K562 (cell line): Measurements from ENCODE around the gene ENO2. TPM values are rescaled to one million over a fixed set of nuclear protein-coding genes. Genes with fewer than 3 reads are reported as not detected.
"Not testable (repeated sequence)": the region's sequence is repeated elsewhere in the genome, so short reads cannot be mapped to it uniquely, and the experiment has no call there.

Source experiments
- ATAC-seq: fragments of 200-7000 bp; cut with Tn5 transposase; 3 replicates; pipeline ENCODE4 v1.9.1; 2020; ENCODE audit warnings: moderate library complexity
- BruUV-seq: library from RNA; stranded (reverse); fragments of 400-500 nt; replicated peaks from 2 replicates; lab custom pipeline; 2021; lab: Mats Ljungman, UMichigan
- CTCF ChIA-PET: fragments of 300-600 bp; formaldehyde crosslinking; extraction: SDS; loops from one replicate; lab custom pipeline; 2021; ENCODE audit warnings: low intra/inter-chr PET ratio; lab: Yijun Ruan, JAX
- POLR2A ChIA-PET: fragments of 300-600, 350-650 bp; sonication (Branson Sonifier 250); formaldehyde crosslinking; extraction: SDS; loops from one replicate; lab custom pipeline; 2021; ENCODE audit warnings: antibody characterized with exemption, inconsistent platforms; lab: Yijun Ruan, JAX
- DNase-seq, 4 experiments: peaks; one replicate each; pipeline versions ENCODE4 v3.0.0 to v3.0.0-alpha.2; 2011 to 2018; ENCODE audit warnings: low spot score in 3 of 4, mixed read lengths in 3 of 4; ENCODE audit errors: extremely low read depth in 1 of 4
- FAIRE-seq: peaks from 2 replicates; lab custom pipeline; 2011; peaks lifted over from hg19 to GRCh38; lab: Jason Lieb, UNC
- H2AFZ ChIP-seq: 2 replicates; pipeline ENCODE4 v1.6.0; 2011; ENCODE audit warnings: low read depth, low read length, control low read depth, inconsistent platforms
- H3K27ac ChIP-seq: fragments of 200-600 bp; 3 replicates; pipeline ENCODE4 v1.8.0; 2011; ENCODE audit warnings: low read depth, mild to moderate bottlenecking, control low read depth, inconsistent platforms, low read length, moderate library complexity, mixed read lengths; ENCODE audit errors: extremely low read depth
- H3K27me3 ChIP-seq, 2 experiments: fragments of 300-600 bp in 1 of 2; 2 replicates in 1 of 2; 3 replicates in 1 of 2; pipeline versions ENCODE4 v1.6.0 to v1.8.0; 2011; ENCODE audit warnings: inconsistent platforms in 2 of 2, low read length in 2 of 2, mild to moderate bottlenecking in 1 of 2, mixed read lengths in 1 of 2, moderate library complexity in 1 of 2; ENCODE audit not compliant: control insufficient read depth in 2 of 2, insufficient read depth in 2 of 2
- H3K36me3 ChIP-seq: fragments of 300-600 bp; 3 replicates; pipeline ENCODE4 v1.8.0; 2011; ENCODE audit warnings: mild to moderate bottlenecking, low read length, inconsistent platforms; ENCODE audit not compliant: control insufficient read depth, insufficient read depth
- H3K4me1 ChIP-seq, 2 experiments: fragments of 200-600 bp in 1 of 2; replicated peaks in 1 of 2; 2 replicates in 1 of 2; 3 replicates in 1 of 2; pipeline versions ENCODE4 v1.5.1 to v1.8.0; 2011; ENCODE audit warnings: inconsistent platforms in 2 of 2, low read length in 2 of 2, mild to moderate bottlenecking in 1 of 2, mixed read lengths in 1 of 2, moderate library complexity in 1 of 2; ENCODE audit not compliant: control insufficient read depth in 2 of 2, insufficient read depth in 2 of 2
- H3K4me2 ChIP-seq: 2 replicates; pipeline ENCODE4 v1.6.1; 2011; ENCODE audit warnings: low read length, control low read depth, inconsistent platforms, mixed read lengths; ENCODE audit not compliant: insufficient read depth
- H3K4me3 ChIP-seq: fragments of 200-600 bp; sonication (generic), shearing (Covaris generic); 2 replicates; pipeline ENCODE4 v1.5.1; 2016; ENCODE audit warnings: control low read depth, inconsistent platforms
- H3K79me2 ChIP-seq: fragments of 200-600 bp; 3 replicates; pipeline ENCODE4 v1.8.0; 2011; ENCODE audit warnings: low read length, inconsistent platforms; ENCODE audit not compliant: control insufficient read depth, insufficient read depth
- H3K9ac ChIP-seq, 2 experiments: 2 replicates each; pipeline versions ENCODE4 v1.6.0 to v1.6.1; 2011; ENCODE audit warnings: low read depth in 2 of 2, low read length in 2 of 2, control low read depth in 1 of 2, inconsistent platforms in 1 of 2, mild to moderate bottlenecking in 1 of 2, mixed read lengths in 1 of 2; ENCODE audit not compliant: insufficient read depth in 1 of 2
- H3K9me1 ChIP-seq: one replicate; pipeline ENCODE4 v1.6.0; 2011; ENCODE audit warnings: inconsistent platforms, mild to moderate bottlenecking, low read length, moderate library complexity; ENCODE audit not compliant: control insufficient read depth, insufficient read depth
- H3K9me3 ChIP-seq: replicated peaks from 2 replicates; pipeline ENCODE4 v1.5.1; 2011; ENCODE audit warnings: low read depth, low read length, inconsistent platforms; ENCODE audit not compliant: control insufficient read depth, insufficient read depth
- H4K20me1 ChIP-seq: replicated peaks from 2 replicates; pipeline ENCODE4 v1.6.1; 2011; ENCODE audit warnings: low read length, inconsistent platforms, mixed read lengths; ENCODE audit not compliant: control insufficient read depth, insufficient read depth
- CREBBP ChIP-seq: IDR thresholded peaks from one replicate; pipeline ENCODE4 v1.6.1; 2012; ENCODE audit warnings: low read depth, mild to moderate bottlenecking, control low read depth, inconsistent platforms, low read length
- GABPB1 ChIP-seq: sonication (generic); formaldehyde crosslinking; IDR thresholded peaks from 2 replicates; pipeline ENCODE4 v1.8.0; 2022; ENCODE audit warnings: mild to moderate bottlenecking, missing genetic modification reagents
- JUND ChIP-seq, 2 experiments: IDR thresholded peaks; 2 replicates in 1 of 2; 3 replicates in 1 of 2; pipeline ENCODE4 v1.6.1; 2011; ENCODE audit warnings: borderline replicate concordance in 2 of 2, low read depth in 2 of 2, low read length in 2 of 2, improper control_type of control experiment in 1 of 2, missing biosample characterization in 1 of 2, missing genetic modification characterization in 1 of 2, missing genetic modification reagents in 1 of 2
- MCM2 ChIP-seq: fragments of 450-650 bp; IDR thresholded peaks from 2 replicates; pipeline ENCODE4 v1.6.1; 2017; ENCODE audit warnings: low read depth, mild to moderate bottlenecking
- MYNN ChIP-seq, 2 experiments: sonication (generic); formaldehyde crosslinking in 1 of 2; IDR thresholded peaks; 2 replicates each; pipeline versions ENCODE4 v1.5.0 to v1.6.1; 2016 to 2020; ENCODE audit warnings: antibody characterized with exemption in 1 of 2, missing genetic modification reagents in 1 of 2
- NFE2L1 ChIP-seq: fragments of 450-650 bp; IDR thresholded peaks from 2 replicates; pipeline ENCODE4 v1.6.1; 2016; ENCODE audit warnings: missing genetic modification characterization, low read depth, mild to moderate bottlenecking, missing compliant biosample characterization, moderate library complexity, borderline replicate concordance
- POLR2G ChIP-seq: fragments of 200-400 bp; formaldehyde crosslinking; IDR thresholded peaks from 2 replicates; pipeline ENCODE4 v1.6.1; 2017; ENCODE audit warnings: low read depth, mild to moderate bottlenecking, antibody characterized with exemption, low read length, moderate library complexity
- ZKSCAN8 ChIP-seq: fragments of 200-800 bp; sonication (Bioruptor generic); IDR thresholded peaks from 2 replicates; pipeline ENCODE4 v1.6.1; 2016; ENCODE audit warnings: missing genetic modification characterization, missing compliant biosample characterization
- WGBS: fragments of 100-300 bp; shearing (Covaris generic); methylation state at CpG from one replicate; pipeline ENCODE4 v1.1.6; 2016; ENCODE audit warnings: low coverage, mixed read lengths; ENCODE audit not compliant: insufficient coverage; ENCODE audit errors: missing lambda C conversion rate; 5-methylcytosine and 5-hydroxymethylcytosine counted together
- in situ Hi-C: fragments of 300-500 bp; cut with MboI; formaldehyde crosslinking; loops from 4 replicates; pipeline ENCODE4 v1.15.0; 2018; ENCODE audit warnings: inconsistent platforms, mixed read lengths
- intact Hi-C: fragments of 100-400 bp; cut with micrococcal nuclease; formaldehyde crosslinking; loops from 2 replicates; pipeline ENCODE4 v1.14.2; 2022
- polyA plus RNA-seq, 8 experiments: library from polyadenylated mRNA; depleted of rRNA in 4 of 8; stranded (reverse) in 5 of 8; unstranded in 3 of 8; fragments of >200 nt; fragmentation: Nextera tagmentation in 2 of 8; fragmentation: Illumina TruSeq in 1 of 8; extraction: Ambion mirVana in 2 of 8; extraction: Trizol in 1 of 8; gene quantifications; 2 replicates each; pipeline versions ENCODE4 v1.2.1 to v1.2.3, GENCODE V29; 2011 to 2014; ENCODE audit warnings: inconsistent platforms in 1 of 8, missing spikeins in 1 of 8
- total RNA-seq, 7 experiments: library from RNA; depleted of rRNA in 6 of 7; stranded (reverse); fragments of >200 nt in 6 of 7; fragmentation: Illumina TruSeq in 2 of 7; extraction: Trizol in 2 of 7; gene quantifications; 2 replicates each; pipeline versions ENCODE4 v1.2.1 to v1.2.3, GENCODE V29; 2011 to 2021; ENCODE audit warnings: low replicate concordance in 1 of 7

ENO2 gene
- total and polyA plus RNA-seq, 9 of the 15 experiments (the other 6 are each of a cell fraction or from before 2014, with no cell fraction given), result 10.9 to 43.3 (median 21.0) TPM

DNA sequence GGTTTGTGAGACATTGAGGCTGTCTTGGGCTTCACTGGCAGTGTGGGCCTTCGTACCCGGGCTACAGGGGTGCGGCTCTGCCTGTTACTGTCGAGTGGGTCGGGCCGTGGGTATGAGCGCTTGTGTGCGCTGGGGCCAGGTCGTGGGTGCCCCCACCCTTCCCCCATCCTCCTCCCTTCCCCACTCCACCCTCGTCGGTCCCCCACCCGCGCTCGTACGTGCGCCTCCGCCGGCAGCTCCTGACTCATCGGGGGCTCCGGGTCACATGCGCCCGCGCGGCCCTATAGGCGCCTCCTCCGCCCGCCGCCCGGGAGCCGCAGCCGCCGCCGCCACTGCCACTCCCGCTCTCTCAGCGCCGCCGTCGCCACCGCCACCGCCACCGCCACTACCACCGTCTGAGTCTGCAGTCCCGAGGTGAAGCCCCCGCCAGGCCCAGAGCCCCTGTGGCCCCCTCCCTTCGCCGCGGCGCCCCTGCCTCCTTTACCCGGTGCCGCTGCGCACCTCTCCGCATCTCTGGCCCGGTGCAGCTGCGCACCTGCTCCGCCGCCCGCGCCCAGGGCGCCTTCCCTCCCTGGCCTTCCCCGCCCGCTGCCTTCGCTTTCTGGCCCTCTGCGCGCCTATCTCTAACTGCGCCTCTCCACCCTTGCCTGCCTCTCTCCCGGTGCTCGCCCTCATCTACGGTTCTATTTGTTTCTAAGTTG lies at the start of gene ENO2 (continued):
- TF ChIP-seq GABPB1 (0 out of 2 replicates have a peak, but pooled peaks have one; percentile 26), MCM2 (no peak), ZKSCAN8 (CRISPR knock-in tag) (no peak), CREBBP (no peak), MYNN (IDR thresholded peaks at IDR 0.05) (no peak), MYNN (CRISPR knock-in tag; IDR thresholded peaks at IDR 0.05) (no peak), POLR2G (peak; percentile 38), JUND (IDR thresholded peaks at IDR 0.05; ENCODE audit: borderline replicate concordance, low read depth, low read length) (peak; percentile 23; the same call in 1 of the 2 replicates), JUND (tag; IDR thresholded peaks at IDR 0.05; ENCODE audit: borderline replicate concordance, low read depth, low read length) (no peak; the same call in 2 of the 3 replicates), NFE2L1 (tag) (no peak)

DNA sequence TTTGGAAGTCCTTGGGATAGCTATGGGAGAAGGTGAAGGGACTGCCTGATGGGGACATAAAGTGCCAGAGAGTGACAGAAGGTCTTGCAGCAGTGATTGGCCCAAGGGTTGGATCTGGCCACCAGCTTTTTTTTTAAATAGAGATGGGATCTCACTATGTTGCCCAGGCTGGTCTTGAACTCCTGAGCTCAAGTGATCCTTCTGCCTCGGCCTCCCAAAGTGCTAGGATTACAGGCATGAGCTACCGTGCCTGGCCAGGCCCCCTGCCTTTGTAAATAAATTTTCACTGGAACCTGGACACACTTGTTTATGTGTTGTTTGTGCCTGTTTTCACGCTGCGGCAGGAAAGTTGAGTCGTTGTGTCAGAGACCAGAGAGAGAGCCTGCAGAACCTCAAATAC lies 49.1 kb upstream of the ENO2 start:
- H3K4me1 ChIP-seq, result peaks cover 26 to 35% of the 10 kb centered on the region in 2 experiments; a peak in 4 of 5 replicates
- FAIRE-seq, H3K27me3 ChIP-seq, H3K4me2 ChIP-seq, ATAC-seq, DNase-seq, H3K27ac ChIP-seq, H2AFZ ChIP-seq, CTCF ChIA-PET, BruUV-seq, H3K4me3 ChIP-seq, H3K9ac ChIP-seq, H3K9me1 ChIP-seq, H3K9me3 ChIP-seq: not testable (repeated sequence)
- POLR2A ChIA-PET, result interaction anchor here (0.6 to 11.3 kb wide), 6 partner anchors 12 to 253 kb away, joined by 3 to 174 read pairs (median 3); partner anchors contain the start of genes C12orf57, CDCA3, RNU7-1 and USP5
- 100% methylated on average over 3 of the region's 5 CpGs for WGBS
- intact Hi-C loops, result loop anchor here (5.0 kb wide), 1 partner anchor 77 kb away; the partner anchor contains the start of genes C12orf57 and RNU7-1
- peaks cover 74% of the 10 kb centered on the region for H3K36me3 ChIP-seq
- H3K79me2 ChIP-seq, result peaks cover 33% of the 10 kb centered on the region
- in situ Hi-C loops, result loop anchor here (5.0 kb wide), 1 partner anchor 77 kb away; the partner anchor contains the start of genes C12orf57 and RNU7-1
- H4K20me1 ChIP-seq, result peaks cover 24% of the 10 kb centered on the region
